AG04450 (cell line): ENCODE data around the gene RNF123. TPM values are rescaled to one million over a fixed set of nuclear protein-coding genes. Genes with fewer than 3 reads are reported as not detected.
"Not testable (repeated sequence)": the region's sequence is repeated elsewhere in the genome, so short reads cannot be mapped to it uniquely, and the experiment has no call there.

Experiments
- CTCF ChIA-PET: fragments of 300-600, 350-600 bp; formaldehyde crosslinking; extraction: SDS; loops from one replicate; lab custom pipeline; 2022; ENCODE audit warnings: antibody characterized with exemption, inconsistent platforms; lab: Charles Lee
- POLR2A ChIA-PET: fragments of 350-600 bp; formaldehyde crosslinking; extraction: SDS; loops from one replicate; lab custom pipeline; 2021; ENCODE audit warnings: antibody characterized with exemption, inconsistent platforms; lab: Yijun Ruan, JAX
- DNase-seq: peaks from one replicate; pipeline ENCODE4 v3.0.0-alpha.2; 2011; ENCODE audit warnings: low read depth, low spot score
- H3K27ac ChIP-seq: one replicate; pipeline ENCODE4 v1.5.1; 2012; ENCODE audit warnings: low read depth, low read length, control low read depth
- H3K27me3 ChIP-seq: one replicate; pipeline ENCODE4 v1.6.0; 2012; ENCODE audit warnings: low read length; ENCODE audit not compliant: control insufficient read depth, insufficient read depth
- H3K4me3 ChIP-seq: 2 replicates; pipeline ENCODE4 v1.5.1; 2011; ENCODE audit warnings: mild to moderate bottlenecking, low read depth, low read length, control low read depth
- H3K9me3 ChIP-seq: 2 replicates; pipeline ENCODE4 v1.5.1; 2012; ENCODE audit warnings: low read length; ENCODE audit not compliant: control insufficient read depth, insufficient read depth
- CTCF ChIP-seq: IDR thresholded peaks from 2 replicates; pipeline ENCODE4 v1.5.1; 2011; ENCODE audit warnings: low read depth, low read length, control low read depth, inconsistent platforms
- polyA plus RNA-seq: library from polyadenylated mRNA; depleted of rRNA; stranded (reverse); fragments of >200 nt; gene quantifications from 2 replicates; pipeline ENCODE4 v1.2.3, GENCODE V29; 2011

RNF123 gene
- polyA plus RNA-seq, 1 experiment = 22.9 TPM

- CTCF ChIA-PET = interaction anchor here (0.7 to 1.3 kb wide), 2 partner anchors 147 to 155 kb away, joined by 3 read pairs; no protein-coding TSS in a partner anchor
- H3K9me3 ChIP-seq, DNase-seq, H3K4me3 ChIP-seq, H3K27ac ChIP-seq, POLR2A ChIA-PET, H3K27me3 ChIP-seq: not testable (repeated sequence)
These were observed 5.2 kb downstream of the RNF123 start for GRCh38 chr3:49694409-49695070.

GRCh38 chr3:49695350-49696015 is 6.1 kb downstream of the RNF123 start:
- CTCF ChIA-PET, H3K27me3 ChIP-seq, H3K27ac ChIP-seq, DNase-seq, H3K9me3 ChIP-seq, POLR2A ChIA-PET, H3K4me3 ChIP-seq: not testable (repeated sequence)

GRCh38 chr3:49699281-49699979 is 10.1 kb downstream of the RNF123 start:
- ChIA-PET CTCF (no interaction called here), POLR2A (interaction anchor here (0.6 kb wide), 1 partner anchor 241 kb away, joined by 3 read pairs; no protein-coding TSS in a partner anchor)
- no peak for TF ChIP-seq CTCF
- no peak for DNase-seq
- Histone ChIP-seq H3K27ac (no peak overlapping the region), H3K27me3 (no peaks in the 10 kb centered on the region), H3K9me3 (no peaks in the 10 kb centered on the region), H3K4me3 (no peak overlapping the region)

- Histone ChIP-seq H3K27ac (no peak overlapping the region), H3K27me3 (no peaks in the 10 kb centered on the region), H3K9me3 (no peaks in the 10 kb centered on the region), H3K4me3 (no peak overlapping the region)
- TF ChIP-seq CTCF = no peak
- POLR2A ChIA-PET = interaction anchor here (0.6 kb wide), 1 partner anchor 240 kb away, joined by 3 read pairs; no protein-coding TSS in a partner anchor
- no peak for DNase-seq
- CTCF ChIA-PET = no interaction called here
These were observed 10.7 kb downstream of the RNF123 start for GRCh38 chr3:49700014-49700413.

- H3K9me3 ChIP-seq = no peaks in the 10 kb centered on the region
- 0 out of 2 replicates have a peak, but pooled peaks have one; percentile 4 for TF ChIP-seq CTCF
- H3K4me3 ChIP-seq = no peak overlapping the region
- ChIA-PET POLR2A (no interaction called here), CTCF (interaction anchor here (0.5 to 1.9 kb wide), 11 partner anchors 8 to 414 kb away, joined by 3 to 16 read pairs (median 4); no protein-coding TSS in a partner anchor)
- H3K27ac ChIP-seq = no peak overlapping the region
- no peaks in the 10 kb centered on the region for H3K27me3 ChIP-seq
- DNase-seq = no peak
These were observed 11.2 kb downstream of the RNF123 start for GRCh38 chr3:49700453-49701128.
